ENCODE results near the gene CEMIP.

Gene CEMIP

GRCh38 chr15:80788536-80788935, 9.4 kb downstream of the CEMIP start:
- no peak for DNase-seq (ENCODE audit: low read depth)

DNA sequence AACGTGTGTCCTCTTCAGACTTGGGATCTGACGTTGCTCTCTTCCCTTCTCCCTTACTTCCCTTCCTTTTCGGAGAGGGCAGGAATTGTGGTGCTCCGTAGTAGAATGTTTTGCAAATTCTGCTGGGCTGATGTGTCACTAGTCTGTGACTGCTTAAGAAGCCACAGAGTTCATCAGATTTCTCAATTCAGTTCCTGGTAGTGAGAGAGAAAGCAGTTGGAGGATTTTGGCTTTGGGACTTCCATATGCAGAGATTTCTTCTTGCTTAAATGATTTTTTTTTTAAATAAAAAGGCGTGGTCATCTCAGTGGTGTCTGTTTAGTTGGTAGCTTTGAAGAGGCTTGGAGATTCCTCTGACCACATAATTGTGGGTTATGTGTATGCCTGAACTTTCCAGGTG, 10.1 kb downstream of the CEMIP start:
- DNase-seq (ENCODE audit: low read depth) = peak; percentile 47
- no peak overlapping the region for H3K4me3 ChIP-seq (ENCODE audit: control insufficient read depth, low read depth, low read length)
- no peak for TF ChIP-seq CTCF (conservative IDR thresholded peaks at IDR 0.05; ENCODE audit: control insufficient read depth, insufficient read depth, low read depth, low read length)

More at GRCh38 chr15:80788536-80788935, 9.4 kb downstream of the CEMIP start:
- TF ChIP-seq CTCF (conservative IDR thresholded peaks at IDR 0.05; ENCODE audit: control insufficient read depth, insufficient read depth, low read depth, low read length) = no peak
- no peak overlapping the region for H3K4me3 ChIP-seq (ENCODE audit: control insufficient read depth, low read depth, low read length)

DNA sequence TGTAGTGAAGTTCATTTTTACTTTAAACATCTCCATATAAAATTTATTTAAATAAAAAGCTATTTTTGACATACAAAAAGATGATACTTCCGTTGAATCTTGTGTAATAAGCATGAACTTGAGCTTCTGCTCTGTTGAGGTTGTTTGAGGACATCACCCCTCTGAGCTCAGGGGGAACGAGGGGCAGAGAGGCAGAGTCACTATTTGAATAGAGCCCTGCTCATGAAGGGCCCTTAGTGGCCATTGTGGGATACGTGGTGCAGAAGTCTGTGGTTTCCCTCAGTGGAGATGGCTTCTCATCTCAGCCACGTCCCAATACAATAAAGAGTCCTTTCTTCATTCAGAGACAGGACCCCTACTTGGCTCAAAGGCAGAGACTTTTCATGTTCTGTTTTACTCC, 10.6 kb downstream of the CEMIP start:
- no peak overlapping the region for H3K4me3 ChIP-seq (ENCODE audit: control insufficient read depth, low read depth, low read length)
- TF ChIP-seq CTCF (conservative IDR thresholded peaks at IDR 0.05; ENCODE audit: control insufficient read depth, insufficient read depth, low read depth, low read length) = no peak

GRCh38 chr15:80790236-80790635, 11.1 kb downstream of the CEMIP start:
- no peak for TF ChIP-seq CTCF (conservative IDR thresholded peaks at IDR 0.05; ENCODE audit: control insufficient read depth, insufficient read depth, low read depth, low read length)
- DNase-seq (ENCODE audit: low read depth) = no peak
- H3K4me3 ChIP-seq (ENCODE audit: control insufficient read depth, low read depth, low read length) = no peak overlapping the region

More for the DNA sequence above, 10.6 kb downstream of the CEMIP start:
- DNase-seq (ENCODE audit: low read depth) = no peak

GRCh38 chr15:80791004-80791403, 11.8 kb downstream of the CEMIP start:
- no peak for TF ChIP-seq CTCF (conservative IDR thresholded peaks at IDR 0.05; ENCODE audit: control insufficient read depth, insufficient read depth, low read depth, low read length)
- no peak overlapping the region for H3K4me3 ChIP-seq (ENCODE audit: control insufficient read depth, low read depth, low read length)
- no peak for DNase-seq (ENCODE audit: low read depth)

GRCh38 chr15:80796407-80796806, 17.2 kb downstream of the CEMIP start:
- DNase-seq (ENCODE audit: low read depth) = no peak
- H3K4me3 ChIP-seq (ENCODE audit: control insufficient read depth, low read depth, low read length) = no peak overlapping the region
- TF ChIP-seq CTCF (conservative IDR thresholded peaks at IDR 0.05; ENCODE audit: control insufficient read depth, insufficient read depth, low read depth, low read length) = no peak

GRCh38 chr15:80798911-80799310, 19.7 kb downstream of the CEMIP start:
- DNase-seq (ENCODE audit: low read depth) = no peak

More at GRCh38 chr15:80798911-80799310, 19.7 kb downstream of the CEMIP start:
- TF ChIP-seq CTCF (conservative IDR thresholded peaks at IDR 0.05; ENCODE audit: control insufficient read depth, insufficient read depth, low read depth, low read length) = no peak
- H3K4me3 ChIP-seq (ENCODE audit: control insufficient read depth, low read depth, low read length) = no peak overlapping the region
